HG03354 (cell line): Measurements from ENCODE around the gene PLXNA2.

Source experiments
- ATAC-seq: cut with Tn5 transposase; IDR thresholded peaks from one replicate; pipeline ENCODE4 v1.9.1; 2021; ENCODE audit warnings: mild to moderate bottlenecking; ENCODE audit not compliant: unreplicated experiment, poor library complexity, severe bottlenecking

PLXNA2 gene

DNA sequence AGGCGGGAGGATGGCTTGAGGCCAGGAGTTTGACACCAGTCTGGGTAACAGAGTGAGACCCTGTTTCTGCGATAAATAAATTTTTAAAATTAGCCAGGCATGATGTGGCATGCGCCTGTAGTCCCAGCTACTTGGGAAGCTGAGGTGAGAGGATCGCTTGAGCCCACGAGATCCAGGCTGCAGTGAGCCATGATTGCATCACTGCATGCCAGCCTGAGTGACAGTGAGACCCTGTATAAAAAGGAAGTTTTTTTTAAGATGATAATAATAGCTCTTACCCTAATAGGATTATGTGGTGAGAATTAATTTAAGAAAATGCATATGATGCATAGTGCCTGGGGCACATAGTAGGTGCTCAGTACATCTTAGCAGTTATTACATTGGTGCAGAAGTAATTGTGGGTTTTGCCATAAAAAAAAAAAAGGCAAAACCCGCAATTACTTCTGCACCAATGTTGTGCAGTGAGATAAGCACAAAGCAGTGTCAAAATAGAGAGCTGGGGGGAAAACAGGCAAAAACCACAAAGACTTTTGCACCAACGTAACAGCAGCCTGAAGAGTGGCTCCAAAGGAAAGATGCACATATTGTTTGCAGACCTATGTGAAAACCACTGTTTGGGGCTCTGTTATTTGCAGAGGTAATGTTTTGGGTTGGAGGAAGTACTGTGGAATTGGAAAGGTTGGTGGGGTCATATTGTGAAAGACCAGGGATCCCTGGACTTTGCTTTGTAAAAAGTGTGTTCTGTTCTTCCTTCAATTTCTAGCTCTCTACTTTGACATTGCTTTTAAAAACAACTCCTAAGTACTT is 72.4 kb downstream of the PLXNA2 start:
- no peak for ATAC-seq

DNA sequence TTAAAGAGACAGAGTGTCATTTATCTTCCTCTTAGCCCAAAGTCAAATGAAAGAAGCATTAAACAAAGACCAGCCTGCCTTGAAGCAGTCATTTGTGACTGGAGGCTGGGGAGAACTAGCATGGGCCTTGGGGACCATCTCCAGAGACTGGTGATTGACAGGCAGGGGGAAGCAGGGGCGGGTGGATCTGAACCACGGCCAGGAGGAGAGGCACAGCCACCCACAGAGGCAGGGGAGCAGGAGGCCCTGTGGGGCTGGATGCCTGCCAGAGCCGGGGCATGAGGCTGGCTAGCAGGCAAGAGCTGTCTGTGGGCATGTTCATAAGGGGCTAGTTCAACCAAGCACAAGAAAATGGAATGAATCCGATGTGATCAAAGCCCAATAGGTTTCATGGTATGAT is 73.9 kb downstream of the PLXNA2 start:
- ATAC-seq: no peak

DNA sequence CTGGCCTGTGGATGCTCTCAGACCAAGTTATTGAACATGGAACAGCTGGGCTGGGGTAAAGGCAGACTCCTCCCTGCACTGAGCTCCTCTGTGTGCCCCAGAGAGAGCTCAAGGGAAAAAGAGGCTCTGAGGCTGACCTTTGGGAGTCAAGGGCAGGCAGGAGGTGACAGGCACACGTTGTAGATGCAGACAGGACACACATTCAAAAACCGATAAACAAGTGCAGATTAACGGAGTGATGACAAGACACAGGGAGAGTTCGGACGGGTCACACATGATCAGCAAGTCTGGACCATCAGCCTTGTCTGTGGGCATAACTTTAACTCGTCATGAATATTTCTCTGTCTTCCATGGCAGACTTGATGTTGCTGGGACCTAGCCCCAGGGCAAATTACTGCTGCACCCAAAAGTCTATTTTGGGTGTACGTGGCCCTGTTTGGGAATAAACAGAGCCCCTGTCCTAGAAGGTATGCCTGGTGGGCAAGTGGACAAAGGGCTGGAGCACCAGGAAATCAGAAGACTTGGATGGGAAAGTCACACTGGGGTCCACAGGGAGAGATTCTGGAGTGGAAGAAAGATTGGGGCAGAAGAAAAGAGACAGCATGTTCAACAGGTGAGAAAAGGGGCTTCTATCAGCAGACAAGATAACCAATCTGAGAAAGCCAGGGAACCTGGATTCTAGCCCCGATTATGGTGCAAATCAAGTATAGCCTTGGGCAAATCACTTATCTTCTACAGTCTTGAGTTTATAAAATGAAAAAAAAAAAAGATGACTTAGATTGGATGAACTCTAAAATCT is 74.9 kb downstream of the PLXNA2 start:
- ATAC-seq: no peak

DNA sequence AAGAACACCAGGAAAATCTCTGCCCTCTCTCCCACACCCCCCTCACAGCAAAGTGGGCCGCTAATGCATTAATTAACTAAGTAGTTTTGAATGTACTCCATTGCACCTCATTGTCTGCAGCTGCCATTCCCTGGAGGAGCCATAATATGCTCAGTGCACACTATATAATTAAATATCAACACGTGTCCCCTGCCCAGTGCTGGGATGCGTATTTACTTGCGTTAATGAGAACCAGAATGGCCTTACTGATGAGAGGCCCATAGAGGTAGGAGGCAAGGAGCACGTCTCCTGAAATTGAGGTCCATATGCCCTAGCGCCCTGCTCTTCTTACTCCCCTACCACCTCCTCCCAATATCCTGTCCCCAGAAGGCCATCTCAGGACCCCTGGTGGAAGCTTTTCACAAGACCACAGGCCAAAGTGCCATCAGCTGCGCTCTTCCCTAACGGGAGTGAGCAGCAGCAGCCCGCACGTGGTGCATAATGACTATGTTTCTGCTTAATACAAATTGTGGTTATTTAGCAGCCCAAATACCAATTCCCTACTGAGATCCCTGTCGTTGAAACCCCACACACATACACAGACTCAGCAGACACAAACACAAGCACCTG is 76.8 kb downstream of the PLXNA2 start:
- ATAC-seq: no peak

DNA sequence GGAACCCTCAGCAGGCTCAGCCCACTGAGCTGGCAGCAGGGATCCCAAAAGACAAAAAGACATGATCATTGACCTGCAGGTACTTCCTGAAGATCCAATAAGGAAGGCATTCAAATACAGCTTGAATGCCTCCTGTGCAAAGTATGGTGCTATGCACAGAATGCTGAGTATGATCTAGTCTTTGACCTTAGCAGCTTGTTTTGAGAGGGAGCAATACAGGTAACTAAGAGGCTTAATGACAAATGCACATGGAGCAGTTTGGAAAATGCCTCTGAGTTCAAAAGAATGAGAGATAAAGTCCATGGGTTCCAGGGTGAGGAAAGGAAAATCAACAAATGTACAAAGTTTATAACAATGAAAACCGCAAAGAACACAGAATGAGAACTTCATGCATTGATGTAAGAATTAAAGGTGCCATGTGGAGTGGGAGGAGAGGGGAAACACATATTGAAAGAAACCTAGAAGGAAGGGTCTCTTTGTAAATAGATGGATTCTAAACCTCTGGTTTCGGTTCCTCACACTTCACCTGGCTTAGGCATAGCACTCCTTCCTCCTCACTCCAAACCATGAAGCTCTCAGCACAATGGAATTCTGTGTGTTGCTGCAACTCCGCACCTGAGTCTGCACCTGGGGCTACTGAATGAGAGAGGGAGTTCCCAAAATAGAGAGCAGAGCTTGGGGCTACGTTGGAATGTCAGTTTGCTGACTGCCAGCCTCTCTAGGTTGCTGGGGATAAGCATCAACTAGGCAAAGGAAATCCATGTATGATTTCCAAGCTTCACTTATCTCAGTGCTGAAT is 77.6 kb downstream of the PLXNA2 start:
- no peak for ATAC-seq

DNA sequence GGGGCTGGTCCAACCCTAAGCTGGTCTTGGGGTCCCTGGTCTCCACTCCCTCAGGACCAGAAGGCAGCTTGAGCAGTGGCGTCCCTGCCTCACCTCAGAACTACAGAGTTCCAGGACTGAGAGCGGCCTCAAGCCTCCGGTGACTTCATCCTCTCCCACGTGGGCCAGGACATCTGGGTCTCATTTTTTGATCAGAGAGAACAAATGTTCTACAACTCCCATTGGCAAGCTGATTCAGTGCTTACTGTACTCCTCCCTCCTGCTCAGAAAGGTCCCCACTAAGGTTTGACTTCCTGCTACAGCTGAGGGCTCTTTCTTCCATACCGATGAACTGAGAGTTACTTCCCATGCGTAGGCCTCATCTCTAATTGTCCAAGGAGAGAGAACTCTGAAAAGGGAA is 78.5 kb downstream of the PLXNA2 start:
- ATAC-seq: no peak

DNA sequence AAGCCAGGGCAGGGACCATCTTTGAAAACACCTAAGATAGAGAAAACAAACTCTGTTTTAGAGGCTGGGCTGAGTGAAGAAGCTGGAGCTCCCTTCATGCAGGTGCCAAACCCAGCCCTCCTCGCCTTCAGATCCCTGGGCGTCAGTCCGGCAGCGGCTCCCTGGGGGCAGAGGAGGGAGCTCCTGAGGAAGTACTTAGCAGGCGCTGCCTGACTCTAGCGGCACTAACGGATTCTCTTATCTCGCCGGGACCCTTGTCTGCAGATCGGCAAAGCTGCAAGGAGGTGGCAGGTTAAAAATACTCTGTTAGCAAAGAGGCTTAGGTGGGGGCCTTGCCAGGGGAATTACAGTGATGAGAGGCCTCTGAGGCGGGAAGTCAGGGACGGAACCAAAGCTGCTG is 79.6 kb downstream of the PLXNA2 start:
- ATAC-seq: no peak

DNA sequence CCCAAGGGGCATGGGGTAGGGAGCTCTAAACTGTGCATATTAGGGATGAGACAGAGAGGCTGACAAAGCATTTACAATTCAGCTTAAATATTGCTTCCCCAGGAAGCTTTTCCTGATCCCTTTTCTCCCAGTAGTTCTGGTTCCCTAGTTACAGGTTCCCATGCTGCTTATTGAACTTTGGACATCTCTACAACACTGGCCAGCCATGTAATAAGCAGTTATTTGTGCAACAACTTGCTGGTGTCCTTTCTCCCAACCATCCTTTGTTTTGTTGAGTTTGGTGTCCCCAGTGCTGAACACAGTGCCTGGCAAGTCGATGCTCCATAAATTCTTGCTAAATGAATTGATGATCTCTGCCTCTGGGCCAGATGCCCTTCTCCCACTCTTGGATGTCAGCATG is 80.6 kb downstream of the PLXNA2 start:
- ATAC-seq: no peak

DNA sequence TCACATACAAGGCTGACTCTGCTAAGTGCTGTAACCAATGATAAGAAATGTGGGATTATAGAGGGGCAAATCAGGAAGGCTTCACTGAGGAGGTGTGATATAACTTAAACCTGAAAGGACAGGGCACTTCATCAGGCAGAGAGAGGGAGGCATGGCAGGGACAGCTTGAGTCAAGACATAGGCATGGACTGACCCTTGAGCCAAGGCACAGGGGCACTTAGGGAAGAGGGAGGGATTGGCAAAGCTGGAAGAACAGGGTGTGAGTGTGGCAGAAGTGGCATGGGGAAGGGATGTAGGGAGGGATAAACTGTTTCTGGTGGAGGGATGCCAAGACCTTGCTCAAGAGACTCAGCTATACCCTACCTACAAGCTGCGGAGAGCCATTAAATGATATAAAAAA is 81.3 kb downstream of the PLXNA2 start:
- ATAC-seq: no peak

DNA sequence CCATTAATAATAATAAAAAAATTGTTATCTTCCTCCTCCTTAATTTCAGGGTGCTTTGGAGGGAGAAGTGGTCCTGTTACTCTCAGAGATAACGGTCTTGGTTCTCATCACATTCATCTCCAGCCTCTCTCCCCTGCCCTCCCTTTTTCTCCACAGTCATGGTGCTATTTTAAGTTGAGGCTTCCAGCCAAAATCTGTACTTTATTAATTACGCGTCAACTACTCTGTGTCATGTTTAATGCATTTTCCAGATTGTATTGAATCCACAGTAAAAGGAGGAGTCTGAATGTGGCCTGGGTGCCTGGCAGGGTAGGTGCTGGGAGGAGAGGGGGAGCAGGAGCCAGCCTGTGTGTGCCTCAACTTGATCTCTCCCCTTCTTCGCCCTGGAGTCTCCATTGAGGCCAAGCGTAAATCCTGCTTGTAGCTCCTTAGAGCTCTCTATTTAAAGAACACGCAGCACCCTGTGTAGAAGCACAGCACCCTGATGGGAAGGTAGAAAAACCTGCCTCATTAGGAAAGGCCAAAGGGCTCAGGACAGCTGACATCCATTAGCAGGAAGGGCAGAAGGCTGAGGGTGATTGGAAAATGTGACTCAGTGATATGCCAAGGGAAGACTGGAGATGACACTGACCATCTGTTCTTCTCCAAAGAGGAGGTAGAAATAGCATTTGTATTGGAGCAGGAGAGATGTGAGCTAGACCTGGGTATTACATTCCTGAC is 82.4 kb downstream of the PLXNA2 start:
- ATAC-seq: no peak

DNA sequence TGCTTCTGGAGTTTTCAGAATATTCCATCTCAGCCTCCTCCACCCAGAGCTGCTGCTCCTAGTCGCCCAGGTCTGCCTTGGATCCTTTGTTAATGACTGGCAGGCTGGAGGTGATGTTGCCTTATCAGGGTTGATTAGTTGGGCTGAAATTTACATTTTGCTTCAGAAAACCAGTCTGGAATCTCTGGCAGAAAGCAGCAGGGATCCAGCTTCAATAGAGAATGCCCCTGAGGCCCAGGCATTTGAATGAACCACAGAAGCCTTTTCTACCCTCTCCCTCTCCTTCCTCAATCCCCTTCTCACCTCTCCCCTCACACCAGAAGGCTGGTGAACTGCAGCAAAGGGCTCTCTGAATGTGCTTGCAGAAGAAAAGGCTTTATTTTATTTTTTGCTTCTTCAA is 83.2 kb downstream of the PLXNA2 start:
- no peak for ATAC-seq

DNA sequence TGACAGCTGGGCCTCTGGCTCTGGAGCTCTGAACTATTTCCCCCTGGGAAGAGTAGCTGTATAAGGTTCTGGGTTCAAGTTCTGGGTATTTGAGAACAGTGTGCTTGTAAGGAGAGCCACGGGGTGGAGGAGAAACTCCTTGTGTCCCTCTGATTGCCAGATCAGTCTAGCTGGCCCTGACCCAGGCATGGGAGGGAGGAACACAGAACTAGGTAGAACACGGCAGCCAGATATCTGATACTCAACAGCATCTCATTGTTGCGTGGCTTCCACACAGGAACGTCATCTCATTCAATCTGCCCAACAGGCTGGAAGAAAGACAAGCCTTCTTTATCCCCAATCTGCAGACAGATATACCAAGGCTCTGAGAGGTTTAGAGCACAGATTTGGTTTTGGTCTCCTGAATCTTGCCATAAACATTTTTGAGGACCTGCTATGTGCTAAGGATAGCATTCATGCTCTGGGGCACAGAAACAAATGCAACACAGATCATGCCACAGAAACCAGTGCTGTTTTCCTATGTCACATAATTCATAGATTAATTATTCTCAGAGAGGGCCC is 83.8 kb downstream of the PLXNA2 start:
- ATAC-seq: no peak

DNA sequence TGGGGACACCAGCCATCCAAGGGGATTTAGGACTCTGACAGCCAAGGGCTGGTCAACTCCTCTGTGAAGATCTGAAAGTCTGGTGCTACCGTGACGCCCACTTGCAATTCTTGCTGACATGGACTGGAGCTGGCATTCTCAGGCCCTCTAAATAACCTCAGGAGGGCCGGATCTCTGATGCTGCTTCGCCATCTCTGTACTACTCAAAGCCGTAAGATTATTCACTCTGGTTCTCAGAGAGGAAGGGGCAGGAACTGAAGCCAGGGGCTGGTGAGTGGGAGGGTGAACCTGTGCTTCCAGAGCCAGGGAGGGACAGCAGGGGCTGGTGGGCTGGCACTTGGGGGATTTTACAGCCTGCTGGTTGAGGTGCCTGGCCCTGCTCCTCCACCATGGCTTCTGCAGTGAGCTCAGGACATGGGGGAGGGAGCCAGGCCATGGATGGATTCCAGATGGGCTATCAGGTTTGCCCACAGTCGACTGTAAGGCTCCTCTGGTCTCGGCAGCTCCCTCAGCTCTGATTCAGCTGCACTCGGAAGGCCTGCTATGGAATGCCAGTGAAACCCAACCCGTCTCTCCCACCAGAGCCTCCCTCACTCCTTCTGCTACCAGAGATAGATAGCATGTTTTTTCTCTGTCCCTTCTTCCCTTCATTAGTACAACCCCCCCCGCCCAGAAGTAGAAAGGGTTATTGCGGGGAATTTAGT is 84.5 kb downstream of the PLXNA2 start:
- ATAC-seq: no peak

DNA sequence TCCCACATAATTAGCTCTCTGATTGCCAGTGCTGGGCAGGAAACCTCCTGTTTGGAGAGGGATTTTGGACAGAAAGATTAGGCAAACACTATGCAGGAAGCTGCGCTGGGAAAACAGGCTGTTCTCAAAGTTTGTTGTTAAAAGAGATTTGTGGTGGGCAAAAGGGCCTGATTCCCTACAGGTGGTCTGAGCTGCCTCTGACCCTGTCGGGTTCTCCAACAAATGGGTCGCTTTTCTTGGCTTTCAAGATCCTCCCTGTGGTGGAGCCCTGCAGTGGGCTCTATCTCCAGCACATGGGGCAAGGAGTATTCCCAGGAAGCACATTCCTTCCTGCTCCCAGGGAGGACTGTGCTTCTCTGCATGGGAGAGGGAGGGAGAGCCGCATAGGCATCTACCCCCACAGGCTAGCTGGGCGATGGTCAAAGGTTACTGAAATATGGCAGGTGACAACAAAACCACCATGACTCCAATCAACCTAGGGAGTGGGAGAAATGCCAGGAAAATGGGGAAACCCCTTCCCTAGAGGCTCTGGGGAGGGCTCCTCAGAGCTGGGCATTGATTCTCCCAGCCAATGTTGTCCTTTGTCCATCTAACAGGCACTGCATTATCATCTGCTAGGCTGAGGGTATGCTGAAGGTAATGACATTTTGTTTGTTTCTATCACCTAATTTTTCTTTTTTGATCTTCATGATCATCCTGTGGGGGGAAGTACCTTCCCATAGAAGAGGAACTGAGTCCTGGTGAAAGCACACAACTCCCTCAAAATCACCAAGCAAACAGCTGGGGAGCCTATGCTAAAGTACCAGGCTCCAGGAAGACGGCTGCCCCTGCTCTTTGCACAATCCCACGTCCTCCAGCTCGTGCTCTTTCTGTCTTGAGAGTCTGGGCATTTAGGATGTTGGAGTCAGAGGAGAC is 85.3 kb downstream of the PLXNA2 start:
- no peak for ATAC-seq

DNA sequence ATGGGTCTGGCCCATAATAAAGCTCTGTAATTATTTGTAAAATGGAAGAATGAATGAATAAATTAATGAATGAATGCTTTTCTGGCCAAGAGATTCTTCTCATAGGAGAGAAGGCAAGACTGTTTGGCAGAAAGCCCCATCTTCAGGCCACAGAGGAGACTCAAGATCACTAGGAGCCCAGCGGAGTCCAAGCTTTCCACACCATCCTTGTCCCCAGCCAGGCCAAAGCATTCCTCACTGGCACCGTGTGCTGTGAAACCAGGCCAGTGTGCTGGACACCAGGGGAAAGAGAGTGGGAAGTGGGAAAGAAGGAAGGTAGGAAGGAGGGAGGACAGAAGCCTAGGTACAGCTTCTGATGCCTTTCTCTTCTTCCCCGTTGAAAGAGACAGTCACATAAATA is 86.4 kb downstream of the PLXNA2 start:
- no peak for ATAC-seq

DNA sequence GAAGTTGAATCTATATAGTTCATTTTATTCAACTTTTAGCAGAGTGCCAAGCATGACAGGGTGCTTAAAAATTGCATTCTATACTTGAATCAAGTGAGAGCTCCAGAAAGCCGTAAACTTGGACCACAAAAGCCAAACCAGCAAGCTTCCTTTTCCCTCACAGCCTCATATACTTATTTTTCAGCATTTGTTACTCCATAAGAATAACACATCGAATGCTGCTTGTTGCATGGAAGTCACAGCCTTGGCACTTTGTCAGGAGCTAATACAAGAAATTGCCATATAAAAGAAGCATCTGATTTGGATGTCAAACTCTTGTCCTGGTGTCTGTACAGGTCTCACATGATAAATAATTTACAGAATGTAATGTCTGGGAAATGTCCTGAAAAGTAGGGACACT is 87.4 kb downstream of the PLXNA2 start:
- no peak for ATAC-seq

DNA sequence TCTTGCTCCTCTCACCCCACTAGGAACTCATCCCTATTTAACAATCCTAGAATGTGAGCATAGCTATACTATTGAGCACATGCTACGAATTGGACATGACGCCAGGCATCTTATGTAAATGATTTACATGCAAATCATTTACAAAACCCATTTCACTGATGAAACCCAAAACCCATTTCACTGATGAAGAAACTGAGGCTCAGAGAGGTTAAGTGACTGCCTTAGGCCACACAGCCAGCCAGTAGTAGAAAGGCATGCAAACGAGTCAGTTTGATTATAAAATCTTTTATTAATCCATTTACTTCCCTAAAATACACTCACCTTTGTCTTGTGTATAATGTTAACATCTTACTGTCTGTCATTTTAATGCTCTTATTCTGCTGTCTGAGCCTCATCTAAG is 87.9 kb downstream of the PLXNA2 start:
- ATAC-seq: no peak
